Measurements from ENCODE around the gene COL8A2. TPM values are rescaled to one million over a fixed set of nuclear protein-coding genes. Genes with fewer than 3 reads are reported as not detected.

The COL8A2 gene
- total RNA-seq, 1 experiment from 2014 or later: not detected

- peak overlapping the region; percentile 100 for H3K4me3 Mint-ChIP-seq (ENCODE audit: unreplicated experiment)
These were observed 24.9 kb upstream of the COL8A2 start for GRCh38 chr1:36149973-36150295.

GRCh38 chr1:36149237-36149972 is 24.4 kb upstream of the COL8A2 start, which contains the start of gene TRAPPC3:
Gene TRAPPC3 (minus strand): TSS chr1:36149486. CDS start chr1:36149378, 108 bp downstream.
- H3K27me3 Mint-ChIP-seq (ENCODE audit: insufficient read depth, unreplicated experiment): no peaks in the 10 kb centered on the region
- peak within 1 kb of the TSS; percentile 100 for H3K27ac Mint-ChIP-seq (ENCODE audit: low read depth, unreplicated experiment)
- intact Hi-C loops (cut with micrococcal nuclease): loop anchor here (1.0 kb wide), 7 partner anchors 12 to 271 kb away; partner anchors contain the start of gene THRAP3
- DNase-seq (ENCODE audit: unreplicated experiment): peak; percentile 100
- POLR2A ChIA-PET: interaction anchor here (0.6 to 5.2 kb wide), 45 partner anchors 12 to 1365 kb away, joined by 3 to 94 read pairs (median 4); partner anchors contain the start of genes ADPRS, AGO1, LSM10 and MEAF6
- no peaks in the 10 kb centered on the region for H3K9me3 Mint-ChIP-seq (ENCODE audit: unreplicated experiment)
- no TSS peak for BruUV-seq (replicated peaks)
- H3K4me1 Mint-ChIP-seq (ENCODE audit: insufficient read depth, unreplicated experiment): peaks cover 24% of the 10 kb centered on the region
- peak within 1 kb of the TSS; percentile 100 for H3K4me3 Mint-ChIP-seq (ENCODE audit: unreplicated experiment)
- CTCF ChIA-PET: interaction anchor here (0.7 to 7.8 kb wide), 45 partner anchors 10 to 1323 kb away, joined by 3 to 194 read pairs (median 6); partner anchors contain the start of genes LSM10 and THRAP3
- TF ChIP-seq CTCF (IDR thresholded peaks at IDR 0.05; ENCODE audit: unreplicated experiment): peak; percentile 91
- peaks cover 7% of the 10 kb centered on the region for H3K36me3 Mint-ChIP-seq (ENCODE audit: insufficient read depth, unreplicated experiment)

More at GRCh38 chr1:36149973-36150295, 24.9 kb upstream of the COL8A2 start:
- BruUV-seq (replicated peaks): no TSS peak
- Mint-ChIP-seq H3K4me1 (ENCODE audit: insufficient read depth, unreplicated experiment) (peaks cover 24% of the 10 kb centered on the region), H3K27ac (ENCODE audit: low read depth, unreplicated experiment) (peak overlapping the region; percentile 100), H3K27me3 (ENCODE audit: insufficient read depth, unreplicated experiment) (no peaks in the 10 kb centered on the region), H3K36me3 (ENCODE audit: insufficient read depth, unreplicated experiment) (peaks cover 7% of the 10 kb centered on the region), H3K9me3 (ENCODE audit: unreplicated experiment) (no peaks in the 10 kb centered on the region)
- ChIA-PET CTCF (interaction anchor here (0.7 to 7.8 kb wide), 35 partner anchors 10 to 1275 kb away, joined by 3 to 194 read pairs (median 7); partner anchors contain the start of genes LSM10 and THRAP3), POLR2A (interaction anchor here (0.6 to 5.2 kb wide), 42 partner anchors 12 to 1365 kb away, joined by 3 to 94 read pairs (median 4); partner anchors contain the start of genes AGO3, LSM10, MEAF6 and MRPS15)
- intact Hi-C loops (cut with micrococcal nuclease): loop anchor here (1.0 kb wide), 7 partner anchors 11 to 270 kb away; partner anchors contain the start of gene THRAP3
- DNase-seq (ENCODE audit: unreplicated experiment): no peak
- TF ChIP-seq CTCF (IDR thresholded peaks at IDR 0.05; ENCODE audit: unreplicated experiment): no peak

GRCh38 chr1:36148821-36149236 is 23.8 kb upstream of the COL8A2 start:
- TF ChIP-seq CTCF (IDR thresholded peaks at IDR 0.05; ENCODE audit: unreplicated experiment): no peak
- POLR2A ChIA-PET: interaction anchor here (0.5 to 5.2 kb wide), 28 partner anchors 13 to 1366 kb away, joined by 3 to 94 read pairs (median 7); partner anchors contain the start of genes ADPRS, AGO1, LSM10 and MEAF6
- H3K36me3 Mint-ChIP-seq (ENCODE audit: insufficient read depth, unreplicated experiment): peaks cover 7% of the 10 kb centered on the region
- CTCF ChIA-PET: interaction anchor here (0.7 to 7.8 kb wide), 32 partner anchors 9 to 1324 kb away, joined by 3 to 194 read pairs (median 6); partner anchors contain the start of genes LSM10 and THRAP3
- H3K27me3 Mint-ChIP-seq (ENCODE audit: insufficient read depth, unreplicated experiment): no peaks in the 10 kb centered on the region
- no peak for DNase-seq (ENCODE audit: unreplicated experiment)
- H3K9me3 Mint-ChIP-seq (ENCODE audit: unreplicated experiment): no peaks in the 10 kb centered on the region
- peak overlapping the region; percentile 100 for H3K4me3 Mint-ChIP-seq (ENCODE audit: unreplicated experiment)
- peak overlapping the region; percentile 100 for H3K27ac Mint-ChIP-seq (ENCODE audit: low read depth, unreplicated experiment)
- peaks cover 24% of the 10 kb centered on the region for H3K4me1 Mint-ChIP-seq (ENCODE audit: insufficient read depth, unreplicated experiment)
- TSS peak; percentile 60 for BruUV-seq (replicated peaks)
- intact Hi-C loops (cut with micrococcal nuclease): loop anchor here (1.0 kb wide), 7 partner anchors 12 to 271 kb away; partner anchors contain the start of gene THRAP3

GRCh38 chr1:36144413-36144812 is 19.4 kb upstream of the COL8A2 start:
- H3K4me3 Mint-ChIP-seq (ENCODE audit: unreplicated experiment): no peak overlapping the region
- H3K27ac Mint-ChIP-seq (ENCODE audit: low read depth, unreplicated experiment): no peak overlapping the region
- BruUV-seq (replicated peaks): no TSS peak
- H3K27me3 Mint-ChIP-seq (ENCODE audit: insufficient read depth, unreplicated experiment): no peaks in the 10 kb centered on the region
- H3K36me3 Mint-ChIP-seq (ENCODE audit: insufficient read depth, unreplicated experiment): peaks cover 26% of the 10 kb centered on the region
- TF ChIP-seq CTCF (IDR thresholded peaks at IDR 0.05; ENCODE audit: unreplicated experiment): no peak
- peaks cover 7% of the 10 kb centered on the region for H3K4me1 Mint-ChIP-seq (ENCODE audit: insufficient read depth, unreplicated experiment)
- POLR2A ChIA-PET: no interaction called here
- no peaks in the 10 kb centered on the region for H3K9me3 Mint-ChIP-seq (ENCODE audit: unreplicated experiment)
- no peak for DNase-seq (ENCODE audit: unreplicated experiment)
- intact Hi-C loops (cut with micrococcal nuclease): no loop called here
- CTCF ChIA-PET: interaction anchor here (0.7 to 2.6 kb wide), 6 partner anchors 10 to 52 kb away, joined by 3 to 15 read pairs (median 5); no protein-coding TSS in a partner anchor
